ENCODE results near the gene SNRK. TPM values are rescaled to one million over a fixed set of nuclear protein-coding genes. Genes with fewer than 3 reads are reported as not detected.

Gene SNRK
- total RNA-seq, 1 donor from 2014 or later, result 50.6 TPM

GRCh38 chr3:43286841-43287499 is 630 bp downstream of the SNRK start:
- H3K36me3 ChIP-seq (ENCODE audit: control insufficient read depth in 3 of 3, insufficient read depth in 3 of 3, low read length in 3 of 3), result peaks cover 0 to 4% (median 4%) of the 10 kb centered on the region in 3 donors
- H3K4me1 ChIP-seq (ENCODE audit: control insufficient read depth in 3 of 3, insufficient read depth in 3 of 3, low read length in 3 of 3), result peaks cover 30 to 38% (median 30%) of the 10 kb centered on the region in 3 donors

DNA sequence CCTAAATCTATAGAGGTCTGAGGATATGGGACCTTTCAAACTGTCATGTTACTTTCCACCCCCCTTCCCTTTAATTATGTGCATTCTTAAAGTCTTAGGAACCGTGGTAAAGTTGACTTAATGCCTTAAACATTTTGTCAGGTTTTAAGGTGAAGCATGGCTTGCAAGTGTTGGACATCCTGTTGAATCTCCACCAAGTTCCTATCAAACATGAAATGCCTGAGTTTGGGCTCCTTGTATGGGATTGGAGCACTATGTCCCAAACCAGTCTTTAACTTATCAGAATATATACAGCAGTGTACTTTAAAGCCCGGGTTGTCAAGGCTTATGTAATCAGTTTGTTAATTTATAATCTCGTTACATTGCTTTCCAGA is 1.1 kb downstream of the SNRK start:
- Histone ChIP-seq H3K4me1 (ENCODE audit: control insufficient read depth in 3 of 3, insufficient read depth in 3 of 3, low read length in 3 of 3) (peaks cover 30 to 39% (median 30%) of the 10 kb centered on the region in 3 donors), H3K9ac (ENCODE audit: low read depth in 1 of 3, low read length in 3 of 3) (peak overlapping the region; percentile 75 to 84 (median 79)), H3K36me3 (ENCODE audit: control insufficient read depth in 3 of 3, insufficient read depth in 3 of 3, low read length in 3 of 3) (peaks cover 0 to 4% (median 4%) of the 10 kb centered on the region in 3 donors), H3K4me3 (ENCODE audit: low read length in 3 of 3) (peak overlapping the region; percentile 66 to 86 (median 73)), H3K27ac (ENCODE audit: low read depth, low read length) (peak overlapping the region; percentile 55), H3K27me3 (ENCODE audit: control insufficient read depth in 3 of 3, insufficient read depth in 3 of 3, low read length in 3 of 3) (no peaks in the 10 kb centered on the region), H3K9me3 (ENCODE audit: control insufficient read depth in 3 of 3, low read length in 3 of 3) (no peaks in the 10 kb centered on the region)

More at GRCh38 chr3:43286841-43287499, 630 bp downstream of the SNRK start:
- no peaks in the 10 kb centered on the region for H3K27me3 ChIP-seq (ENCODE audit: control insufficient read depth in 3 of 3, insufficient read depth in 3 of 3, low read length in 3 of 3)
- H3K4me3 ChIP-seq (ENCODE audit: low read length in 3 of 3), result peak overlapping the region; percentile 66 to 86 (median 73)
- peak overlapping the region; percentile 75 to 84 (median 81) for H3K9ac ChIP-seq (ENCODE audit: low read depth in 1 of 3, low read length in 3 of 3)
- H3K27ac ChIP-seq (ENCODE audit: low read depth, low read length), result peak overlapping the region; percentile 55
- H3K9me3 ChIP-seq (ENCODE audit: control insufficient read depth in 3 of 3, low read length in 3 of 3), result no peaks in the 10 kb centered on the region

- Histone ChIP-seq H3K36me3 (ENCODE audit: control insufficient read depth in 3 of 3, insufficient read depth in 3 of 3, low read length in 3 of 3) (peaks cover 0 to 4% (median 4%) of the 10 kb centered on the region in 3 donors), H3K27ac (ENCODE audit: low read depth, low read length) (peak overlapping the region; percentile 42), H3K9ac (ENCODE audit: low read depth in 1 of 3, low read length in 3 of 3) (peak overlapping the region; percentile 9 to 57 (median 35)), H3K4me3 (ENCODE audit: low read length in 3 of 3) (peak overlapping the region; percentile 34 to 86 (median 45)), H3K4me1 (ENCODE audit: control insufficient read depth in 3 of 3, insufficient read depth in 3 of 3, low read length in 3 of 3) (peaks cover 30 to 40% (median 30%) of the 10 kb centered on the region in 3 donors), H3K9me3 (ENCODE audit: control insufficient read depth in 3 of 3, low read length in 3 of 3) (no peaks in the 10 kb centered on the region), H3K27me3 (ENCODE audit: control insufficient read depth in 3 of 3, insufficient read depth in 3 of 3, low read length in 3 of 3) (no peaks in the 10 kb centered on the region)
Measured at GRCh38 chr3:43288366-43288765, 2.0 kb downstream of the SNRK start.

GRCh38 chr3:43288850-43289249 is 2.5 kb downstream of the SNRK start:
- Histone ChIP-seq H3K9me3 (ENCODE audit: control insufficient read depth in 3 of 3, low read length in 3 of 3) (no peaks in the 10 kb centered on the region), H3K27me3 (ENCODE audit: control insufficient read depth in 3 of 3, insufficient read depth in 3 of 3, low read length in 3 of 3) (no peaks in the 10 kb centered on the region), H3K9ac (ENCODE audit: low read depth in 1 of 3, low read length in 3 of 3) (peak overlapping the region; percentile 9 to 57 (median 45)), H3K4me3 (ENCODE audit: low read length in 3 of 3) (peak overlapping the region; percentile 34 to 86 (median 45)), H3K36me3 (ENCODE audit: control insufficient read depth in 3 of 3, insufficient read depth in 3 of 3, low read length in 3 of 3) (peaks cover 0 to 4% (median 4%) of the 10 kb centered on the region in 3 donors), H3K4me1 (ENCODE audit: control insufficient read depth in 3 of 3, insufficient read depth in 3 of 3, low read length in 3 of 3) (peaks cover 30 to 40% (median 30%) of the 10 kb centered on the region in 3 donors), H3K27ac (ENCODE audit: low read depth, low read length) (peak overlapping the region; percentile 42)

- Histone ChIP-seq H3K36me3 (ENCODE audit: control insufficient read depth in 3 of 3, insufficient read depth in 3 of 3, low read length in 3 of 3) (peaks cover 0 to 4% (median 4%) of the 10 kb centered on the region in 3 donors), H3K9ac (ENCODE audit: low read depth in 1 of 3, low read length in 3 of 3) (peak overlapping the region; percentile 9 to 57 (median 45)), H3K9me3 (ENCODE audit: control insufficient read depth in 3 of 3, low read length in 3 of 3) (no peaks in the 10 kb centered on the region), H3K4me1 (ENCODE audit: control insufficient read depth in 3 of 3, insufficient read depth in 3 of 3, low read length in 3 of 3) (peaks cover 30 to 40% (median 30%) of the 10 kb centered on the region in 3 donors), H3K27ac (ENCODE audit: low read depth, low read length) (peak overlapping the region; percentile 42), H3K4me3 (ENCODE audit: low read length in 3 of 3) (peak overlapping the region; percentile 12 to 86 (median 52)), H3K27me3 (ENCODE audit: control insufficient read depth in 3 of 3, insufficient read depth in 3 of 3, low read length in 3 of 3) (no peaks in the 10 kb centered on the region)
Measured at GRCh38 chr3:43289401-43289800, 3.1 kb downstream of the SNRK start.

- H3K4me1 ChIP-seq (ENCODE audit: control insufficient read depth in 3 of 3, insufficient read depth in 3 of 3, low read length in 3 of 3), result peaks cover 30 to 40% (median 30%) of the 10 kb centered on the region in 3 donors
- peaks cover 0 to 4% (median 4%) of the 10 kb centered on the region in 3 donors for H3K36me3 ChIP-seq (ENCODE audit: control insufficient read depth in 3 of 3, insufficient read depth in 3 of 3, low read length in 3 of 3)
- peak overlapping the region; percentile 4 to 86 (median 52) for H3K4me3 ChIP-seq (ENCODE audit: low read length in 3 of 3)
- peak overlapping the region in 2 of 3 donors; percentile 9 to 57 for H3K9ac ChIP-seq (ENCODE audit: low read depth in 1 of 3, low read length in 3 of 3)
- no peaks in the 10 kb centered on the region for H3K9me3 ChIP-seq (ENCODE audit: control insufficient read depth in 3 of 3, low read length in 3 of 3)
- H3K27ac ChIP-seq (ENCODE audit: low read depth, low read length), result peak overlapping the region; percentile 42
- H3K27me3 ChIP-seq (ENCODE audit: control insufficient read depth in 3 of 3, insufficient read depth in 3 of 3, low read length in 3 of 3), result no peaks in the 10 kb centered on the region
Measured at GRCh38 chr3:43289841-43290470, 3.6 kb downstream of the SNRK start.

- peaks cover 23 to 40% (median 35%) of the 10 kb centered on the region in 3 donors for H3K4me1 ChIP-seq (ENCODE audit: control insufficient read depth in 3 of 3, insufficient read depth in 3 of 3, low read length in 3 of 3)
- H3K4me3 ChIP-seq (ENCODE audit: low read length in 3 of 3), result peak overlapping the region in 1 of 3 donors; percentile 19
- H3K9ac ChIP-seq (ENCODE audit: low read depth in 1 of 3, low read length in 3 of 3), result peak overlapping the region in 1 of 3 donors; percentile 38
- H3K27me3 ChIP-seq (ENCODE audit: control insufficient read depth in 3 of 3, insufficient read depth in 3 of 3, low read length in 3 of 3), result no peaks in the 10 kb centered on the region
- H3K27ac ChIP-seq (ENCODE audit: low read depth, low read length), result no peak overlapping the region
- H3K36me3 ChIP-seq (ENCODE audit: control insufficient read depth in 3 of 3, insufficient read depth in 3 of 3, low read length in 3 of 3), result peaks cover 0 to 4% (median 4%) of the 10 kb centered on the region in 3 donors
- no peaks in the 10 kb centered on the region for H3K9me3 ChIP-seq (ENCODE audit: control insufficient read depth in 3 of 3, low read length in 3 of 3)
Measured at GRCh38 chr3:43290956-43291355, 4.6 kb downstream of the SNRK start.

DNA sequence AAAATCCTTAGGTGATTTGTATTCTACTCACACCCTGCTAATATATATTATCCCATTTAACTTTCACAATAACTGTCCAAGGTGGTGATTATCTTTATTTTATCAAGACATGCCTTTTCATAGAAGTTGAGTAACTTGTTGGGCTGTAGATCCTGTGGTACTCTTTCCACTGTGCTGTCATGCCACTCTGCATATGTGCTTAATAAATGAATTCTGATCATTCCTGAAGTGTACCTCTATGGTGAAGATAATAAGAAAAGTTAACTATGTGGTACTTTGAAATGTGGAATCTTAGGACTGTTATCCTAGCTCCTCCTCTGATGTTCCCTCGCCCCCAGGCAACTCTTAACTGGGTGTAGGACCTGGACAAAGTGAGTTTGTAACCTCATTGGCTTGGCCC is 5.2 kb downstream of the SNRK start:
- H3K9ac ChIP-seq (ENCODE audit: low read depth in 1 of 3, low read length in 3 of 3), result no peak overlapping the region
- H3K27ac ChIP-seq (ENCODE audit: low read depth, low read length), result no peak overlapping the region
- H3K4me1 ChIP-seq (ENCODE audit: control insufficient read depth in 3 of 3, insufficient read depth in 3 of 3, low read length in 3 of 3), result peaks cover 21 to 40% (median 37%) of the 10 kb centered on the region in 3 donors
- H3K4me3 ChIP-seq (ENCODE audit: low read length in 3 of 3), result peak overlapping the region in 1 of 3 donors; percentile 19
- H3K9me3 ChIP-seq (ENCODE audit: control insufficient read depth in 3 of 3, low read length in 3 of 3), result no peaks in the 10 kb centered on the region
- peaks cover 0 to 4% (median 4%) of the 10 kb centered on the region in 3 donors for H3K36me3 ChIP-seq (ENCODE audit: control insufficient read depth in 3 of 3, insufficient read depth in 3 of 3, low read length in 3 of 3)
- H3K27me3 ChIP-seq (ENCODE audit: control insufficient read depth in 3 of 3, insufficient read depth in 3 of 3, low read length in 3 of 3), result no peaks in the 10 kb centered on the region

GRCh38 chr3:43294975-43295374 is 8.6 kb downstream of the SNRK start:
- H3K36me3 ChIP-seq (ENCODE audit: control insufficient read depth in 3 of 3, insufficient read depth in 3 of 3, low read length in 3 of 3), result peaks cover 0 to 4% (median under 1%) of the 10 kb centered on the region in 3 donors
- H3K4me1 ChIP-seq (ENCODE audit: control insufficient read depth in 3 of 3, insufficient read depth in 3 of 3, low read length in 3 of 3), result peaks cover 20 to 39% (median 37%) of the 10 kb centered on the region in 3 donors
- H3K27ac ChIP-seq (ENCODE audit: low read depth, low read length), result no peak overlapping the region
- no peaks in the 10 kb centered on the region for H3K9me3 ChIP-seq (ENCODE audit: control insufficient read depth in 3 of 3, low read length in 3 of 3)
- H3K4me3 ChIP-seq (ENCODE audit: low read length in 3 of 3), result no peak overlapping the region
- H3K27me3 ChIP-seq (ENCODE audit: control insufficient read depth in 3 of 3, insufficient read depth in 3 of 3, low read length in 3 of 3), result no peaks in the 10 kb centered on the region
- H3K9ac ChIP-seq (ENCODE audit: low read depth in 1 of 3, low read length in 3 of 3), result no peak overlapping the region

GRCh38 chr3:43296565-43296964 is 10.2 kb downstream of the SNRK start:
- Histone ChIP-seq H3K4me3 (ENCODE audit: low read length in 3 of 3) (peak overlapping the region in 1 of 3 donors; percentile 26), H3K4me1 (ENCODE audit: control insufficient read depth in 3 of 3, insufficient read depth in 3 of 3, low read length in 3 of 3) (peaks cover 14 to 29% (median 25%) of the 10 kb centered on the region in 3 donors), H3K27ac (ENCODE audit: low read depth, low read length) (no peak overlapping the region)

More at GRCh38 chr3:43296565-43296964, 10.2 kb downstream of the SNRK start:
- Histone ChIP-seq H3K9ac (ENCODE audit: low read depth in 1 of 3, low read length in 3 of 3) (no peak overlapping the region), H3K9me3 (ENCODE audit: control insufficient read depth in 3 of 3, low read length in 3 of 3) (no peaks in the 10 kb centered on the region), H3K36me3 (ENCODE audit: control insufficient read depth in 3 of 3, insufficient read depth in 3 of 3, low read length in 3 of 3) (no peaks in the 10 kb centered on the region), H3K27me3 (ENCODE audit: control insufficient read depth in 3 of 3, insufficient read depth in 3 of 3, low read length in 3 of 3) (no peaks in the 10 kb centered on the region)
